ENCODE measurements around the gene ADGRG6. TPM values are rescaled to one million over a fixed set of nuclear protein-coding genes. Genes with fewer than 3 reads are reported as not detected.
A peak's percentile ranks its signal among the peaks of the same experiment; 100 is the strongest.

The ADGRG6 gene
- total RNA-seq, 1 donor from 2014 or later: 0.39 TPM

- no peak overlapping the region for H3K4me3 ChIP-seq
- H3K27ac ChIP-seq: no peak overlapping the region
- no peaks in the 10 kb centered on the region for H3F3A ChIP-seq (ENCODE audit: low read depth)
- Mint-ChIP-seq H3K27ac (no peak overlapping the region), H3K27me3 (ENCODE audit: insufficient read depth, low read depth) (no peaks in the 10 kb centered on the region), H3K9me3 (no peaks in the 10 kb centered on the region), H3K4me3 (no peak overlapping the region), H3K36me3 (no peaks in the 10 kb centered on the region), H3K4me1 (peaks cover 12% of the 10 kb centered on the region)
- no peak for DNase-seq (ENCODE audit: low spot score)
- no peaks in the 10 kb centered on the region for H4K20me1 ChIP-seq (ENCODE audit: low read depth)
- H3K27me3 ChIP-seq: no peaks in the 10 kb centered on the region
- no peak overlapping the region for H3K9ac ChIP-seq
- TF ChIP-seq EZH2phosphoT487 (IDR thresholded peaks at IDR 0.05) (no peak), EZH2 (IDR thresholded peaks at IDR 0.05) (no peak), CTCF (IDR thresholded peaks at IDR 0.05) (no peak)
- H3K36me3 ChIP-seq: no peaks in the 10 kb centered on the region
- no peaks in the 10 kb centered on the region for H3K79me2 ChIP-seq (ENCODE audit: low read depth)
- H2AFZ ChIP-seq (replicated peaks): peak overlapping the region; percentile 48
- no peak overlapping the region for H3K4me2 ChIP-seq
- no peaks in the 10 kb centered on the region for H3K4me1 ChIP-seq
- no peaks in the 10 kb centered on the region for H3K9me3 ChIP-seq (ENCODE audit: low read depth)
Observed at GRCh38 chr6:142341855-142342330, 40.1 kb downstream of the ADGRG6 start.

GRCh38 chr6:142342986-142343385, 41.2 kb downstream of the ADGRG6 start:
- no peaks in the 10 kb centered on the region for H3K79me2 ChIP-seq (ENCODE audit: low read depth)
- no peaks in the 10 kb centered on the region for H3K4me1 ChIP-seq
- no peaks in the 10 kb centered on the region for H3K27me3 ChIP-seq
- H3K27ac ChIP-seq: no peak overlapping the region
- no peak overlapping the region for H2AFZ ChIP-seq (replicated peaks)
- H3K9me3 Mint-ChIP-seq: no peaks in the 10 kb centered on the region
- H3K4me3 Mint-ChIP-seq: no peak overlapping the region
- H3F3A ChIP-seq (ENCODE audit: low read depth): no peaks in the 10 kb centered on the region
- no peaks in the 10 kb centered on the region for H3K27me3 Mint-ChIP-seq (ENCODE audit: insufficient read depth, low read depth)
- peaks cover 12% of the 10 kb centered on the region for H3K4me1 Mint-ChIP-seq
- no peaks in the 10 kb centered on the region for H3K9me3 ChIP-seq (ENCODE audit: low read depth)
- no peak overlapping the region for H3K4me3 ChIP-seq
- no peak for TF ChIP-seq EZH2 (IDR thresholded peaks at IDR 0.05)
- TF ChIP-seq CTCF (IDR thresholded peaks at IDR 0.05): no peak
- TF ChIP-seq EZH2phosphoT487 (IDR thresholded peaks at IDR 0.05): no peak
- no peak overlapping the region for H3K27ac Mint-ChIP-seq
- no peak overlapping the region for H3K4me2 ChIP-seq
- no peaks in the 10 kb centered on the region for H3K36me3 Mint-ChIP-seq
- no peaks in the 10 kb centered on the region for H4K20me1 ChIP-seq (ENCODE audit: low read depth)
- H3K36me3 ChIP-seq: no peaks in the 10 kb centered on the region
- H3K9ac ChIP-seq: no peak overlapping the region
- no peak for DNase-seq (ENCODE audit: low spot score)

GRCh38 chr6:142343938-142344337, 42.1 kb downstream of the ADGRG6 start:
- DNase-seq (ENCODE audit: low spot score): no peak
- H2AFZ ChIP-seq (replicated peaks): no peak overlapping the region
- no peak overlapping the region for H3K4me3 ChIP-seq
- Mint-ChIP-seq H3K9me3 (no peaks in the 10 kb centered on the region), H3K4me1 (peaks cover 12% of the 10 kb centered on the region), H3K27ac (no peak overlapping the region), H3K4me3 (no peak overlapping the region), H3K27me3 (ENCODE audit: insufficient read depth, low read depth) (no peaks in the 10 kb centered on the region), H3K36me3 (no peaks in the 10 kb centered on the region)
- no peaks in the 10 kb centered on the region for H3K36me3 ChIP-seq
- TF ChIP-seq CTCF (IDR thresholded peaks at IDR 0.05) (no peak), EZH2phosphoT487 (IDR thresholded peaks at IDR 0.05) (no peak), EZH2 (IDR thresholded peaks at IDR 0.05) (no peak)
- H4K20me1 ChIP-seq (ENCODE audit: low read depth): no peaks in the 10 kb centered on the region
- H3K9me3 ChIP-seq (ENCODE audit: low read depth): no peaks in the 10 kb centered on the region
- H3K9ac ChIP-seq: no peak overlapping the region
- no peaks in the 10 kb centered on the region for H3F3A ChIP-seq (ENCODE audit: low read depth)
- H3K27ac ChIP-seq: no peak overlapping the region
- no peaks in the 10 kb centered on the region for H3K27me3 ChIP-seq
- H3K79me2 ChIP-seq (ENCODE audit: low read depth): no peaks in the 10 kb centered on the region
- no peaks in the 10 kb centered on the region for H3K4me1 ChIP-seq
- no peak overlapping the region for H3K4me2 ChIP-seq
